Neuronal stem cell (in vitro differentiated cells): ENCODE measurements around the gene ANAPC7. TPM values are rescaled to one million over a fixed set of nuclear protein-coding genes. Genes with fewer than 3 reads are reported as not detected.

Source experiments
- DNase-seq: peaks from one replicate; pipeline ENCODE4 v3.0.0-alpha.2; 2013; ENCODE audit warnings: low spot score
- H2AFZ ChIP-seq: one replicate; pipeline ENCODE4 v1.6.1; 2013; ENCODE audit warnings: mild to moderate bottlenecking, low read length, inconsistent platforms
- H2AK5ac ChIP-seq: 2 replicates; pipeline ENCODE4 v1.6.1; 2013; ENCODE audit warnings: low read depth, mild to moderate bottlenecking, inconsistent platforms, low read length, moderate library complexity, mixed read lengths
- H2BK120ac ChIP-seq: 2 replicates; pipeline ENCODE4 v1.6.1; 2013; ENCODE audit warnings: low read depth, mild to moderate bottlenecking, inconsistent platforms, low read length, moderate library complexity, mixed read lengths
- H2BK12ac ChIP-seq: one replicate; pipeline ENCODE4 v1.6.1; 2013; ENCODE audit warnings: low read length, inconsistent platforms
- H2BK15ac ChIP-seq: 2 replicates; pipeline ENCODE4 v1.6.1; 2013; ENCODE audit warnings: mild to moderate bottlenecking, low read length, inconsistent platforms, mixed read lengths
- H2BK5ac ChIP-seq: one replicate; pipeline ENCODE4 v1.6.1; 2013; ENCODE audit warnings: inconsistent platforms, mild to moderate bottlenecking, low read length, moderate library complexity
- H3K14ac ChIP-seq: one replicate; pipeline ENCODE4 v1.6.1; 2013; ENCODE audit warnings: low read length, inconsistent platforms
- H3K18ac ChIP-seq: 2 replicates; pipeline ENCODE4 v1.6.1; 2013; ENCODE audit warnings: low read length, inconsistent platforms
- H3K23ac ChIP-seq: 2 replicates; pipeline ENCODE4 v1.6.1; 2013; ENCODE audit warnings: low read depth, mild to moderate bottlenecking, mixed read lengths, low read length, inconsistent platforms; ENCODE audit not compliant: poor library complexity
- H3K27ac ChIP-seq: replicated peaks from 3 replicates; pipeline ENCODE4 v1.5.1; 2013; ENCODE audit warnings: low read length, inconsistent platforms
- H3K27me3 ChIP-seq, 3 experiments: 2 replicates each; pipeline ENCODE4 v1.6.1; 2013; ENCODE audit warnings: low read length in 3 of 3, mild to moderate bottlenecking in 2 of 3, inconsistent platforms in 1 of 3, low read depth in 1 of 3, mixed read lengths in 1 of 3, moderate library complexity in 1 of 3; ENCODE audit not compliant: control insufficient read depth in 3 of 3, insufficient read depth in 3 of 3
- H3K36me3 ChIP-seq, 2 donors: replicated peaks in 1 of 2; 2 replicates each; pipeline ENCODE4 v1.6.1; 2013; ENCODE audit warnings: low read length in 2 of 2; ENCODE audit not compliant: control insufficient read depth in 2 of 2, insufficient read depth in 2 of 2
- H3K4ac ChIP-seq: 2 replicates; pipeline ENCODE4 v1.6.1; 2013; ENCODE audit warnings: inconsistent platforms, mild to moderate bottlenecking, low read length, moderate library complexity
- H3K4me1 ChIP-seq, 2 donors: 1 replicate in 1 of 2; 2 replicates in 1 of 2; pipeline ENCODE4 v1.6.1; 2013; ENCODE audit warnings: low read length in 2 of 2, low read depth in 1 of 2; ENCODE audit not compliant: control insufficient read depth in 2 of 2, insufficient read depth in 1 of 2
- H3K4me2 ChIP-seq: one replicate; pipeline ENCODE4 v1.6.1; 2013; ENCODE audit warnings: mild to moderate bottlenecking, low read length, inconsistent platforms; ENCODE audit not compliant: insufficient read depth, poor library complexity, severe bottlenecking
- H3K4me3 ChIP-seq, 2 donors: 2 replicates each; pipeline ENCODE4 v1.5.1; 2013; ENCODE audit warnings: low read length in 2 of 2, mild to moderate bottlenecking in 2 of 2, inconsistent platforms in 1 of 2, moderate library complexity in 1 of 2
- H3K79me1 ChIP-seq: one replicate; pipeline ENCODE4 v1.6.1; 2013; ENCODE audit warnings: low read depth, mild to moderate bottlenecking, inconsistent platforms, low read length, moderate library complexity
- H3K9ac ChIP-seq: one replicate; pipeline ENCODE4 v1.6.1; 2013; ENCODE audit warnings: mild to moderate bottlenecking, low read depth, low read length, inconsistent platforms; ENCODE audit not compliant: poor library complexity
- H3K9me3 ChIP-seq, 2 donors: replicated peaks in 1 of 2; 2 replicates each; pipeline versions ENCODE3 to v1.6.1; 2013; ENCODE audit warnings: low read length in 2 of 2, mild to moderate bottlenecking in 2 of 2, inconsistent platforms in 1 of 2, low read depth in 1 of 2, mixed read lengths in 1 of 2, moderate library complexity in 1 of 2; ENCODE audit not compliant: control insufficient read depth in 2 of 2, insufficient read depth in 1 of 2
- H4K8ac ChIP-seq: one replicate; pipeline ENCODE4 v1.6.1; 2013; ENCODE audit warnings: low read depth, mild to moderate bottlenecking, inconsistent platforms, low read length, moderate library complexity
- H4K91ac ChIP-seq: one replicate; pipeline ENCODE4 v1.6.1; 2013; ENCODE audit warnings: low read length, low read depth, mild to moderate bottlenecking, inconsistent platforms; ENCODE audit not compliant: poor library complexity
- WGBS, 2 donors: extraction: QIAGEN DNeasy Blood & Tissue Kit; methylation state at CpG; one replicate each; pipeline ENCODE4 v1.1.7; 2013; ENCODE audit warnings: missing lambda C conversion rate in 2 of 2, mixed read lengths in 1 of 2; ENCODE audit not compliant: insufficient read length in 2 of 2, insufficient replicate concordance in 1 of 2; ENCODE audit errors: extremely low coverage in 2 of 2; 5-methylcytosine and 5-hydroxymethylcytosine counted together
- small RNA-seq: library from polyadenylated mRNA; stranded (forward); fragments of <200 nt; extraction: miRNeasy Mini kit (QIAGEN cat#:217004); gene quantifications from one replicate; pipeline ENCODE3, GENCODE V24; 2013; ENCODE audit not compliant: insufficient read depth

Gene ANAPC7

DNA sequence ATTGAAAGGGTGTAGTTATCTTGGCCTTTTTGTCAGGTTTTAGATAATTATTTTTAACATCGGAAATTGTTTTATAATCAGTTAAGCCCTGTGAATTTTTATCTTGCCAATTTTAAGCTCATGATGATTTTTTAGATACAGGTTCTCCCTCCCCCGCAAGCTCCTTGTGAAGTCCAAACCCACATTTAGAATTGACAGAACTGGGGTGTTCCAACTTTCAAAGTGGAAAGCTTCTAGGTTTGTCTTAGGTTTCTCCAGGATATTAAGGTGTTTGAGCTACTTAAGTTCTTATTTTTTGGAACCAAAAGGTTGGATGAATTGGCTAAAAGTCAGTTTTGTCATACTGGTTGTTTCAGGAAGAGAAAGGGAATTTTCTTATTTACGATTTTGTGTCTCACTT, 73.4 kb downstream of the ANAPC7 start:
- Histone ChIP-seq H3K27ac (no peak overlapping the region), H2BK120ac (no peak overlapping the region), H2BK5ac (no peak overlapping the region), H2AFZ (no peak overlapping the region), H3K4ac (no peak overlapping the region), H2AK5ac (no peak overlapping the region), H3K23ac (no peak overlapping the region), H2BK12ac (no peak overlapping the region), H4K8ac (no peak overlapping the region), H3K36me3 (peaks cover 30 to 98% of the 10 kb centered on the region in 2 donors), H3K14ac (no peak overlapping the region), H2BK15ac (no peak overlapping the region), H3K18ac (no peak overlapping the region), H3K9ac (no peak overlapping the region), H3K9me3 (no peaks in the 10 kb centered on the region), H3K79me1 (peaks cover 2% of the 10 kb centered on the region), H3K4me3 (no peak overlapping the region), H3K4me2 (no peak overlapping the region), H3K27me3 (no peaks in the 10 kb centered on the region), H4K91ac (no peak overlapping the region), H3K4me1 (peaks cover 0 to 6% of the 10 kb centered on the region in 2 donors)
- WGBS, 2 donors = no CpG with 5 or more reads among the region's 3 CpGs
- no peak for DNase-seq

DNA sequence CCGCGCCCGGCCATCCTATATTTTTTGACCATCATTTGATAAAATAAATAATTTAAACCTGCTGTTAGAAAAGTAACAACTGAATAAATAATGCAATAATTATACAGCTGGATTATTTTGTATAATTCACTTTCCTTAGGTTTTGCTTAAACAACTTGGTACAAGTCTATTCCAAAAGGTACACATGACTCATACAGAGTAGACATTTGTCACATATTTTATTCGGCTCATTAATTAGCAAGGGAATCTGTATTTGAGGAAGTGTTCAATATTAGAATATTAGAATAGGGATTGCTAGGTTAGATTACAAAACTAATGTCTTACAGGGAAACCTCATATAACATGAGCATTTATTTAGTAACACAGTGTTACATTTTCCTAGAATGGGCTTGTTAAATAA, 73.8 kb downstream of the ANAPC7 start:
- Histone ChIP-seq H3K79me1 (peaks cover 2% of the 10 kb centered on the region), H4K8ac (no peak overlapping the region), H3K4ac (no peak overlapping the region), H2BK120ac (no peak overlapping the region), H3K36me3 (peaks cover 26 to 98% of the 10 kb centered on the region in 2 donors), H3K4me2 (no peak overlapping the region), H2BK12ac (no peak overlapping the region), H4K91ac (no peak overlapping the region), H3K14ac (no peak overlapping the region), H3K18ac (no peak overlapping the region), H2BK5ac (no peak overlapping the region), H2AK5ac (no peak overlapping the region), H3K9me3 (no peaks in the 10 kb centered on the region), H2AFZ (no peak overlapping the region), H3K27me3 (no peaks in the 10 kb centered on the region), H3K9ac (no peak overlapping the region), H3K4me3 (no peak overlapping the region), H2BK15ac (no peak overlapping the region), H3K27ac (no peak overlapping the region), H3K23ac (no peak overlapping the region), H3K4me1 (peaks cover 0 to 6% of the 10 kb centered on the region in 2 donors)
- DNase-seq = no peak
- no CpG with 5 or more reads among the region's 4 CpGs for WGBS, 2 donors

Small RNA genes lying within 50 kb of the gene (small RNA-seq; reads per million reads assigned to genes)
- gene RN7SL769P = not detected
